SK-N-MC (cell line): ENCODE measurements around the gene CABP2.

ENCODE experiments used
- DNase-seq: peaks from one replicate; pipeline ENCODE4 v3.0.0-alpha.2; 2011; ENCODE audit warnings: low read depth, low spot score
- H3K27ac ChIP-seq: fragments of 200-600 bp; sonication (generic); 2 replicates; pipeline ENCODE4 v1.5.1; 2016; ENCODE audit warnings: mixed run types
- H3K36me3 ChIP-seq: fragments of 200-600 bp; sonication (generic); 2 replicates; pipeline ENCODE4 v1.6.1; 2017; ENCODE audit warnings: antibody characterized with exemption, low read length, mixed read lengths; ENCODE audit not compliant: insufficient read depth
- H3K4me3 ChIP-seq: fragments of 200-600 bp; sonication (generic); 2 replicates; pipeline ENCODE4 v1.5.1; 2016
- H3K9ac ChIP-seq: fragments of 200-600 bp; sonication (generic); 2 replicates; pipeline ENCODE4 v1.8.0; 2017; ENCODE audit warnings: mixed run types, mixed read lengths; ENCODE audit not compliant: insufficient read length
- H3K9me3 ChIP-seq: fragments of 200-600 bp; sonication (generic); 2 replicates; pipeline ENCODE4 v1.6.1; 2017; ENCODE audit warnings: low read depth, mild to moderate bottlenecking, antibody characterized with exemption, low read length, moderate library complexity, mixed read lengths
- EZH2 ChIP-seq: fragments of 200-600 bp; sonication (generic); IDR thresholded peaks from one replicate; pipeline ENCODE4 v1.6.1; 2017; ENCODE audit warnings: antibody characterized with exemption
- FOXP2 ChIP-seq: optimal IDR thresholded peaks from 2 replicates; pipeline ENCODE3; 2011; ENCODE audit warnings: mild to moderate bottlenecking, moderate library complexity; ENCODE audit not compliant: insufficient read depth; ENCODE audit errors: extremely low read length, control extremely low read depth
- POLR2AphosphoS5 ChIP-seq: IDR thresholded peaks from 2 replicates; pipeline ENCODE4 v1.6.1; 2012; ENCODE audit warnings: mild to moderate bottlenecking, low read depth, low read length, borderline replicate concordance

The CABP2 gene

GRCh38 chr11:67542971-67543370 lies 19.7 kb upstream of the CABP2 start:
- Histone ChIP-seq H3K9ac (no peak overlapping the region), H3K4me3 (no peak overlapping the region), H3K27ac (no peak overlapping the region), H3K9me3 (no peaks in the 10 kb centered on the region), H3K36me3 (no peaks in the 10 kb centered on the region)
- TF ChIP-seq POLR2AphosphoS5, result no peak
- no peak for TF ChIP-seq EZH2
- no peak for TF ChIP-seq FOXP2
- no peak for DNase-seq

- H3K27ac ChIP-seq, result no peak overlapping the region
- DNase-seq, result no peak
- no peak for TF ChIP-seq POLR2AphosphoS5
- no peak overlapping the region for H3K4me3 ChIP-seq
- no peaks in the 10 kb centered on the region for H3K9me3 ChIP-seq
- no peaks in the 10 kb centered on the region for H3K36me3 ChIP-seq
- no peak overlapping the region for H3K9ac ChIP-seq
Observed at GRCh38 chr11:67542169-67542568, 18.9 kb upstream of the CABP2 start.

DNA sequence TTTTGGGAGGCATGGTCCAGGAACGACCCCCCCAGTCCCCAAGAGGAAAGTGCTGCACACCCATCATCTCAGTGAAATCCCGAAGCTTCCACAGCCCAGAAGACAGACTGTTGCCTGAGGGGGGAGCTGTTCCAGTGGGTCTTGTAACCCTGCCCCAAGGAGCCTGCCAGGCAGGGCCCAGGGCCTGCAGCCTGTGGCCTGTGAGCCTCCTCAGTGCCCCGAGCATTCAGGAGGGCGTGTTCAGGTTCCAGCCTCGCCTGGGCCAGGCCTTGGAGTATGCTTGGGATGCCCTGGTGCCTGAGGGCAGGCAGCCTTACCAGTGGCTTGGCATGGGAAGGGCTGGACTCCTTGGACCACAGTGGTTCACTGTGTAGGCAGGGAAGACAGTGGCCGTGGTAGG lies 18.0 kb upstream of the CABP2 start:
- H3K27ac ChIP-seq, result no peak overlapping the region
- no peak overlapping the region for H3K4me3 ChIP-seq
- H3K9ac ChIP-seq, result no peak overlapping the region
- H3K9me3 ChIP-seq, result no peaks in the 10 kb centered on the region
- no peak for DNase-seq
- H3K36me3 ChIP-seq, result no peaks in the 10 kb centered on the region
- TF ChIP-seq EZH2 (no peak), POLR2AphosphoS5 (no peak), FOXP2 (no peak)

GRCh38 chr11:67539550-67539949 lies 16.3 kb upstream of the CABP2 start:
- Histone ChIP-seq H3K4me3 (no peak overlapping the region), H3K9me3 (no peaks in the 10 kb centered on the region; the same call in 1 of the 2 replicates), H3K27ac (no peak overlapping the region), H3K9ac (no peak overlapping the region), H3K36me3 (no peaks in the 10 kb centered on the region)
- no peak for DNase-seq
- TF ChIP-seq FOXP2 (no peak), EZH2 (no peak)

DNA sequence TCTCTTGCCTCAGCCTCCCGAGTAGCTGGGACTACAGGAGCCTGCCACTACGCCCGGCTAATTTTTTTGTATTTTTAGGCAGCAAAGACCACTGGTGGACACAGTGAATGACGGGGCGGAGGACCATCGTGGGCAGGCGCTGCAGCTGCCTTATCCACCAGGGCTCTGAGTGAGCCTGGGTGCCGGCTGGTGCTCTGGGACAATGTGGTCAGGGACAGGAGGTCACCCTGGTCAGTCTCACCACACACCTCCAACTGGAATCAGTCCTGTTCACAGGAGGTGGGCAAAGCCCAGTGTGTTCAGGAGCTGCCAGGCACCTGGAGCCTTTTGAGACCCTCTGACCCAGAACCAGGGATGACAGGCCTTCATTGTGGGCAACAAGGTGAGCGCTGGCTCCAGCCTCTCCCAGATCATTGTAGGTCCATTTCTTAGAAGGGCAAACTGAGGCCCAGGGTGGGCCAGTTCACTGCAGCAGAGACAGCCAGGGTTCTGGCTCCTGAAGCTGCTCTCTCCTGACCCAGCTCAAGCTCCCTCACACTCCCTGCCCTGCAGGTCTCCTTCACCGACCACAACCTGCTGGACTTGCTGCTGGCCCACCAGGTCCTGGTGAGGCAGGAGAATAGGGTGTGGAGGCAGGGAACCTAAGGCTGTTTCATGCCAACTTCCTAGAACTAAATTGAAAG lies 15.7 kb upstream of the CABP2 start:
- no peak for TF ChIP-seq POLR2AphosphoS5
- no peak for TF ChIP-seq FOXP2
- no peak for TF ChIP-seq EZH2
- Histone ChIP-seq H3K9ac (no peak overlapping the region), H3K36me3 (no peaks in the 10 kb centered on the region), H3K9me3 (peaks cover 4% of the 10 kb centered on the region; the same call in 1 of the 2 replicates), H3K4me3 (no peak overlapping the region), H3K27ac (no peak overlapping the region)
- no peak for DNase-seq

DNA sequence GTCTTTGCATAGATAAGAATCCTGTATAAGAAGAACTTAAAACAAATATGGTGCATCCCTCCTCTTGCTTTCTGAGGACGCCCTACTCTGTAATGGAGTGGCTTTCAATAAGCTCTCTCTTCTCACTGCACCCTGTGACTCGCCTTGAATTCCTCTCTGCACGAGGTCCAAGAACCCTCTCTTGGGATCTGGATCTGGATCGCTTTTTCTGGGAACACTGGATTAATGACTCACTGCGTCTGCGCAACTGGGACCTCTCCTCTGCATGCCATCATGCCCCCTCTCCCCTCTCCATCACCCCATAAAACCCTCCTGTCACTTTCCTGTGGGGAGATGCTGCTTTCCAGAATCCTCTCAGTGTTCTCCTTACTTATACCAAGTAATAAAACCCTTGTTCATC lies 15.1 kb upstream of the CABP2 start:
- Histone ChIP-seq H3K9me3 (peaks cover 7% of the 10 kb centered on the region; the same call in 1 of the 2 replicates), H3K9ac (no peak overlapping the region), H3K27ac (no peak overlapping the region), H3K4me3 (no peak overlapping the region), H3K36me3 (no peaks in the 10 kb centered on the region)
- TF ChIP-seq FOXP2 (no peak), POLR2AphosphoS5 (no peak), EZH2 (no peak)
- DNase-seq, result no peak

DNA sequence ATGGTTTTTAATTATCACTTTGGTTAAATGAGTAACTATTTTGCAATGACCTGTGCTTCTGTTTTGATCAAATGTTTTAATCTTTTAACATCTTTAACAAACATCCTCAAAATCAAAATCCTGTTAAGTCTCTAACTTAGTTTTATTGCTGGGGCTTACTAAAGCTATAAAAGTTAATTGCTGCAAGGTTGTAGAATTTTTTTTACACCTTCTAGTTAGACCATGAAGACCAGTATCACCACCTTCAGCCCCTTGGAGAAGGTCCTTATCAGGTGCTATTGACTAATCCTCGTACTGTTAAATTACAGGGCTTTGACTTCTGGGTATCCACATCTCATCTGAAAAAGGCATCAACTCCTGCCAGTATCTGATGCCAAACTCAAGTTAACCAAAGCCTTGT lies 12.3 kb upstream of the CABP2 start:
- Histone ChIP-seq H3K9ac (no peak overlapping the region), H3K27ac (no peak overlapping the region), H3K4me3 (no peak overlapping the region), H3K36me3 (no peaks in the 10 kb centered on the region), H3K9me3 (peaks cover 7% of the 10 kb centered on the region; the same call in 1 of the 2 replicates)
- no peak for DNase-seq
- no peak for TF ChIP-seq FOXP2
- TF ChIP-seq EZH2, result no peak
- no peak for TF ChIP-seq POLR2AphosphoS5

GRCh38 chr11:67534070-67534679 lies 10.9 kb upstream of the CABP2 start:
- Histone ChIP-seq H3K9me3 (peaks cover 7% of the 10 kb centered on the region; the same call in 1 of the 2 replicates), H3K4me3 (no peak overlapping the region), H3K27ac (no peak overlapping the region), H3K36me3 (no peaks in the 10 kb centered on the region), H3K9ac (no peak overlapping the region)
- no peak for DNase-seq
- TF ChIP-seq POLR2AphosphoS5, result no peak
- no peak for TF ChIP-seq EZH2
- no peak for TF ChIP-seq FOXP2

- peaks cover 7% of the 10 kb centered on the region; the same call in 1 of the 2 replicates for H3K9me3 ChIP-seq
- no peak for DNase-seq
- no peaks in the 10 kb centered on the region for H3K36me3 ChIP-seq
- H3K4me3 ChIP-seq, result no peak overlapping the region
- H3K9ac ChIP-seq, result no peak overlapping the region
- no peak overlapping the region for H3K27ac ChIP-seq
- TF ChIP-seq FOXP2 (no peak), POLR2AphosphoS5 (no peak), EZH2 (no peak)
Observed at GRCh38 chr11:67532889-67533288, 9.6 kb upstream of the CABP2 start.
